WTC11 (cell line): ENCODE measurements around the gene RASSF8.

Experiments used
- MXD4 ChIP-seq: fragments of 250-450 bp; sonication (Bioruptor Pico); IDR thresholded peaks from 2 replicates; pipeline ENCODE4 v1.8.0; 2021; ENCODE audit warnings: mild to moderate bottlenecking, moderate library complexity, borderline replicate concordance
- TCF7 ChIP-seq: sonication (generic); formaldehyde crosslinking; IDR thresholded peaks from 2 replicates; pipeline ENCODE4 v1.8.0; 2022; ENCODE audit warnings: mild to moderate bottlenecking, low read depth, missing genetic modification reagents, moderate library complexity
- ZNF263 ChIP-seq: sonication (generic); formaldehyde crosslinking; IDR thresholded peaks from 2 replicates; pipeline ENCODE4 v1.8.1; 2022; ENCODE audit warnings: low read depth, mild to moderate bottlenecking, moderate library complexity, missing genetic modification reagents
- ZNF671 ChIP-seq: fragments of 250-450 bp; sonication (Bioruptor Pico); IDR thresholded peaks from 2 replicates; pipeline ENCODE4 v1.8.0; 2021; ENCODE audit warnings: mild to moderate bottlenecking
- TF ChIP-seq, protein P1 (sequence below): sonication (generic); formaldehyde crosslinking; conservative IDR thresholded peaks from 2 replicates; pipeline ENCODE4 v1.8.1; 2023; ENCODE audit warnings: mild to moderate bottlenecking, low read depth, missing genetic modification reagents, moderate library complexity
- TF ChIP-seq, protein P2 (sequence below): sonication (generic); formaldehyde crosslinking; IDR thresholded peaks from 2 replicates; pipeline ENCODE4 v1.8.1; 2022; ENCODE audit warnings: low read depth, mild to moderate bottlenecking, moderate library complexity, missing genetic modification reagents, borderline replicate concordance
- TF ChIP-seq, protein P3 (sequence below): sonication (generic); formaldehyde crosslinking; conservative IDR thresholded peaks from 2 replicates; pipeline ENCODE4 v1.8.1; 2022; ENCODE audit warnings: mild to moderate bottlenecking, missing genetic modification reagents
- TF ChIP-seq, protein P4 (sequence below): sonication (generic); formaldehyde crosslinking; IDR thresholded peaks from 2 replicates; pipeline ENCODE4 v1.8.0; 2023; ENCODE audit warnings: missing genetic modification reagents, mild to moderate bottlenecking, borderline replicate concordance
- TF ChIP-seq, protein P5 (sequence below): fragments of 200-600 bp; IDR thresholded peaks from 2 replicates; pipeline ENCODE4 v1.8.0; 2022; ENCODE audit warnings: antibody characterized with exemption
- TF ChIP-seq, protein P6 (sequence below): sonication (generic); formaldehyde crosslinking; IDR thresholded peaks from 2 replicates; pipeline ENCODE4 v1.8.0; 2022; ENCODE audit warnings: mild to moderate bottlenecking, missing genetic modification reagents
- TF ChIP-seq, protein P7 (sequence below): fragments of 250-450 bp; sonication (Bioruptor Pico); IDR thresholded peaks from 2 replicates; pipeline ENCODE4 v1.9.0; 2021; ENCODE audit warnings: mild to moderate bottlenecking
- TF ChIP-seq, protein P8 (sequence below): fragments of 250-450 bp; sonication (Bioruptor Pico); IDR thresholded peaks from 2 replicates; pipeline ENCODE4 v1.9.0; 2021; ENCODE audit warnings: mild to moderate bottlenecking, borderline replicate concordance
- TF ChIP-seq, protein P9 (sequence below): sonication (generic); formaldehyde crosslinking; IDR thresholded peaks from 2 replicates; pipeline ENCODE4 v1.8.1; 2023; ENCODE audit warnings: mild to moderate bottlenecking, missing genetic modification reagents
- TF ChIP-seq, protein P10 (sequence below): sonication (generic); formaldehyde crosslinking; IDR thresholded peaks from 2 replicates; pipeline ENCODE4 v1.8.1; 2023; ENCODE audit warnings: mild to moderate bottlenecking, missing genetic modification reagents, borderline replicate concordance

DNA sequence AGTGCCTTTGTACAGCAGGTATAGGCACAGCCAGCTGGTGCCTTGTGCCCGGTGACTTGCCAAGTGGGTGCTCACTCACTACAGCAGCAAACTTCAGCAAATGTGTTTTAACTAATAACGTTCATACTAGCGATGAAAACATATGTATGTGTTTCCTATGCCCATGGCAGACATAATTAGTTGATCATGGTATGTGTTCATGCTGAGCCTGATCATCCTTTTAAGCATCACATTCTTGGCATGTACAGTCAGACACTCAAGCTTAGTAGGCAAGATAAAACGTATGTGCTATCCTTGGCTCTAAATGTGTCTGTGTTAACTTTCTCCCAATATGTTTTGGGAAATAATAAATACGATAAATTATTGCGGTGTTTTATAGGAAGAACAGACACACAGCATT lies 55.6 kb downstream of the RASSF8 start:
- TF ChIP-seq, protein P1, sequence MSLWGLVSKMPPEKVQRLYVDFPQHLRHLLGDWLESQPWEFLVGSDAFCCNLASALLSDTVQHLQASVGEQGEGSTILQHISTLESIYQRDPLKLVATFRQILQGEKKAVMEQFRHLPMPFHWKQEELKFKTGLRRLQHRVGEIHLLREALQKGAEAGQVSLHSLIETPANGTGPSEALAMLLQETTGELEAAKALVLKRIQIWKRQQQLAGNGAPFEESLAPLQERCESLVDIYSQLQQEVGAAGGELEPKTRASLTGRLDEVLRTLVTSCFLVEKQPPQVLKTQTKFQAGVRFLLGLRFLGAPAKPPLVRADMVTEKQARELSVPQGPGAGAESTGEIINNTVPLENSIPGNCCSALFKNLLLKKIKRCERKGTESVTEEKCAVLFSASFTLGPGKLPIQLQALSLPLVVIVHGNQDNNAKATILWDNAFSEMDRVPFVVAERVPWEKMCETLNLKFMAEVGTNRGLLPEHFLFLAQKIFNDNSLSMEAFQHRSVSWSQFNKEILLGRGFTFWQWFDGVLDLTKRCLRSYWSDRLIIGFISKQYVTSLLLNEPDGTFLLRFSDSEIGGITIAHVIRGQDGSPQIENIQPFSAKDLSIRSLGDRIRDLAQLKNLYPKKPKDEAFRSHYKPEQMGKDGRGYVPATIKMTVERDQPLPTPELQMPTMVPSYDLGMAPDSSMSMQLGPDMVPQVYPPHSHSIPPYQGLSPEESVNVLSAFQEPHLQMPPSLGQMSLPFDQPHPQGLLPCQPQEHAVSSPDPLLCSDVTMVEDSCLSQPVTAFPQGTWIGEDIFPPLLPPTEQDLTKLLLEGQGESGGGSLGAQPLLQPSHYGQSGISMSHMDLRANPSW (CRISPR knock-in tag) = no peak
- TF ChIP-seq ZNF671 (CRISPR knock-in tag) = no peak
- TF ChIP-seq, protein P2, sequence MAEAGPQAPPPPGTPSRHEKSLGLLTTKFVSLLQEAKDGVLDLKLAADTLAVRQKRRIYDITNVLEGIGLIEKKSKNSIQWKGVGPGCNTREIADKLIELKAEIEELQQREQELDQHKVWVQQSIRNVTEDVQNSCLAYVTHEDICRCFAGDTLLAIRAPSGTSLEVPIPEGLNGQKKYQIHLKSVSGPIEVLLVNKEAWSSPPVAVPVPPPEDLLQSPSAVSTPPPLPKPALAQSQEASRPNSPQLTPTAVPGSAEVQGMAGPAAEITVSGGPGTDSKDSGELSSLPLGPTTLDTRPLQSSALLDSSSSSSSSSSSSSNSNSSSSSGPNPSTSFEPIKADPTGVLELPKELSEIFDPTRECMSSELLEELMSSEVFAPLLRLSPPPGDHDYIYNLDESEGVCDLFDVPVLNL = no peak
- TF ChIP-seq, protein P3, sequence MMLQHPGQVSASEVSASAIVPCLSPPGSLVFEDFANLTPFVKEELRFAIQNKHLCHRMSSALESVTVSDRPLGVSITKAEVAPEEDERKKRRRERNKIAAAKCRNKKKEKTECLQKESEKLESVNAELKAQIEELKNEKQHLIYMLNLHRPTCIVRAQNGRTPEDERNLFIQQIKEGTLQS (CRISPR knock-in tag) = no peak
- TF ChIP-seq, protein P4, sequence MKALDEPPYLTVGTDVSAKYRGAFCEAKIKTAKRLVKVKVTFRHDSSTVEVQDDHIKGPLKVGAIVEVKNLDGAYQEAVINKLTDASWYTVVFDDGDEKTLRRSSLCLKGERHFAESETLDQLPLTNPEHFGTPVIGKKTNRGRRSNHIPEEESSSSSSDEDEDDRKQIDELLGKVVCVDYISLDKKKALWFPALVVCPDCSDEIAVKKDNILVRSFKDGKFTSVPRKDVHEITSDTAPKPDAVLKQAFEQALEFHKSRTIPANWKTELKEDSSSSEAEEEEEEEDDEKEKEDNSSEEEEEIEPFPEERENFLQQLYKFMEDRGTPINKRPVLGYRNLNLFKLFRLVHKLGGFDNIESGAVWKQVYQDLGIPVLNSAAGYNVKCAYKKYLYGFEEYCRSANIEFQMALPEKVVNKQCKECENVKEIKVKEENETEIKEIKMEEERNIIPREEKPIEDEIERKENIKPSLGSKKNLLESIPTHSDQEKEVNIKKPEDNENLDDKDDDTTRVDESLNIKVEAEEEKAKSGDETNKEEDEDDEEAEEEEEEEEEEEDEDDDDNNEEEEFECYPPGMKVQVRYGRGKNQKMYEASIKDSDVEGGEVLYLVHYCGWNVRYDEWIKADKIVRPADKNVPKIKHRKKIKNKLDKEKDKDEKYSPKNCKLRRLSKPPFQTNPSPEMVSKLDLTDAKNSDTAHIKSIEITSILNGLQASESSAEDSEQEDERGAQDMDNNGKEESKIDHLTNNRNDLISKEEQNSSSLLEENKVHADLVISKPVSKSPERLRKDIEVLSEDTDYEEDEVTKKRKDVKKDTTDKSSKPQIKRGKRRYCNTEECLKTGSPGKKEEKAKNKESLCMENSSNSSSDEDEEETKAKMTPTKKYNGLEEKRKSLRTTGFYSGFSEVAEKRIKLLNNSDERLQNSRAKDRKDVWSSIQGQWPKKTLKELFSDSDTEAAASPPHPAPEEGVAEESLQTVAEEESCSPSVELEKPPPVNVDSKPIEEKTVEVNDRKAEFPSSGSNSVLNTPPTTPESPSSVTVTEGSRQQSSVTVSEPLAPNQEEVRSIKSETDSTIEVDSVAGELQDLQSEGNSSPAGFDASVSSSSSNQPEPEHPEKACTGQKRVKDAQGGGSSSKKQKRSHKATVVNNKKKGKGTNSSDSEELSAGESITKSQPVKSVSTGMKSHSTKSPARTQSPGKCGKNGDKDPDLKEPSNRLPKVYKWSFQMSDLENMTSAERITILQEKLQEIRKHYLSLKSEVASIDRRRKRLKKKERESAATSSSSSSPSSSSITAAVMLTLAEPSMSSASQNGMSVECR (CRISPR knock-in tag) = no peak
- TF ChIP-seq, protein P5, sequence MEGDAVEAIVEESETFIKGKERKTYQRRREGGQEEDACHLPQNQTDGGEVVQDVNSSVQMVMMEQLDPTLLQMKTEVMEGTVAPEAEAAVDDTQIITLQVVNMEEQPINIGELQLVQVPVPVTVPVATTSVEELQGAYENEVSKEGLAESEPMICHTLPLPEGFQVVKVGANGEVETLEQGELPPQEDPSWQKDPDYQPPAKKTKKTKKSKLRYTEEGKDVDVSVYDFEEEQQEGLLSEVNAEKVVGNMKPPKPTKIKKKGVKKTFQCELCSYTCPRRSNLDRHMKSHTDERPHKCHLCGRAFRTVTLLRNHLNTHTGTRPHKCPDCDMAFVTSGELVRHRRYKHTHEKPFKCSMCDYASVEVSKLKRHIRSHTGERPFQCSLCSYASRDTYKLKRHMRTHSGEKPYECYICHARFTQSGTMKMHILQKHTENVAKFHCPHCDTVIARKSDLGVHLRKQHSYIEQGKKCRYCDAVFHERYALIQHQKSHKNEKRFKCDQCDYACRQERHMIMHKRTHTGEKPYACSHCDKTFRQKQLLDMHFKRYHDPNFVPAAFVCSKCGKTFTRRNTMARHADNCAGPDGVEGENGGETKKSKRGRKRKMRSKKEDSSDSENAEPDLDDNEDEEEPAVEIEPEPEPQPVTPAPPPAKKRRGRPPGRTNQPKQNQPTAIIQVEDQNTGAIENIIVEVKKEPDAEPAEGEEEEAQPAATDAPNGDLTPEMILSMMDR = no peak
- TF ChIP-seq, protein P6, sequence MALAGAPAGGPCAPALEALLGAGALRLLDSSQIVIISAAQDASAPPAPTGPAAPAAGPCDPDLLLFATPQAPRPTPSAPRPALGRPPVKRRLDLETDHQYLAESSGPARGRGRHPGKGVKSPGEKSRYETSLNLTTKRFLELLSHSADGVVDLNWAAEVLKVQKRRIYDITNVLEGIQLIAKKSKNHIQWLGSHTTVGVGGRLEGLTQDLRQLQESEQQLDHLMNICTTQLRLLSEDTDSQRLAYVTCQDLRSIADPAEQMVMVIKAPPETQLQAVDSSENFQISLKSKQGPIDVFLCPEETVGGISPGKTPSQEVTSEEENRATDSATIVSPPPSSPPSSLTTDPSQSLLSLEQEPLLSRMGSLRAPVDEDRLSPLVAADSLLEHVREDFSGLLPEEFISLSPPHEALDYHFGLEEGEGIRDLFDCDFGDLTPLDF = no peak
- TF ChIP-seq ZNF263 = no peak
- TF ChIP-seq TCF7 (CRISPR knock-in tag) = no peak
- no peak for TF ChIP-seq MXD4 (CRISPR knock-in tag)
- TF ChIP-seq, protein P7, sequence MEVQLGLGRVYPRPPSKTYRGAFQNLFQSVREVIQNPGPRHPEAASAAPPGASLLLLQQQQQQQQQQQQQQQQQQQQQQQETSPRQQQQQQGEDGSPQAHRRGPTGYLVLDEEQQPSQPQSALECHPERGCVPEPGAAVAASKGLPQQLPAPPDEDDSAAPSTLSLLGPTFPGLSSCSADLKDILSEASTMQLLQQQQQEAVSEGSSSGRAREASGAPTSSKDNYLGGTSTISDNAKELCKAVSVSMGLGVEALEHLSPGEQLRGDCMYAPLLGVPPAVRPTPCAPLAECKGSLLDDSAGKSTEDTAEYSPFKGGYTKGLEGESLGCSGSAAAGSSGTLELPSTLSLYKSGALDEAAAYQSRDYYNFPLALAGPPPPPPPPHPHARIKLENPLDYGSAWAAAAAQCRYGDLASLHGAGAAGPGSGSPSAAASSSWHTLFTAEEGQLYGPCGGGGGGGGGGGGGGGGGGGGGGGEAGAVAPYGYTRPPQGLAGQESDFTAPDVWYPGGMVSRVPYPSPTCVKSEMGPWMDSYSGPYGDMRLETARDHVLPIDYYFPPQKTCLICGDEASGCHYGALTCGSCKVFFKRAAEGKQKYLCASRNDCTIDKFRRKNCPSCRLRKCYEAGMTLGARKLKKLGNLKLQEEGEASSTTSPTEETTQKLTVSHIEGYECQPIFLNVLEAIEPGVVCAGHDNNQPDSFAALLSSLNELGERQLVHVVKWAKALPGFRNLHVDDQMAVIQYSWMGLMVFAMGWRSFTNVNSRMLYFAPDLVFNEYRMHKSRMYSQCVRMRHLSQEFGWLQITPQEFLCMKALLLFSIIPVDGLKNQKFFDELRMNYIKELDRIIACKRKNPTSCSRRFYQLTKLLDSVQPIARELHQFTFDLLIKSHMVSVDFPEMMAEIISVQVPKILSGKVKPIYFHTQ (CRISPR knock-in tag) = no peak
- TF ChIP-seq, protein P8, sequence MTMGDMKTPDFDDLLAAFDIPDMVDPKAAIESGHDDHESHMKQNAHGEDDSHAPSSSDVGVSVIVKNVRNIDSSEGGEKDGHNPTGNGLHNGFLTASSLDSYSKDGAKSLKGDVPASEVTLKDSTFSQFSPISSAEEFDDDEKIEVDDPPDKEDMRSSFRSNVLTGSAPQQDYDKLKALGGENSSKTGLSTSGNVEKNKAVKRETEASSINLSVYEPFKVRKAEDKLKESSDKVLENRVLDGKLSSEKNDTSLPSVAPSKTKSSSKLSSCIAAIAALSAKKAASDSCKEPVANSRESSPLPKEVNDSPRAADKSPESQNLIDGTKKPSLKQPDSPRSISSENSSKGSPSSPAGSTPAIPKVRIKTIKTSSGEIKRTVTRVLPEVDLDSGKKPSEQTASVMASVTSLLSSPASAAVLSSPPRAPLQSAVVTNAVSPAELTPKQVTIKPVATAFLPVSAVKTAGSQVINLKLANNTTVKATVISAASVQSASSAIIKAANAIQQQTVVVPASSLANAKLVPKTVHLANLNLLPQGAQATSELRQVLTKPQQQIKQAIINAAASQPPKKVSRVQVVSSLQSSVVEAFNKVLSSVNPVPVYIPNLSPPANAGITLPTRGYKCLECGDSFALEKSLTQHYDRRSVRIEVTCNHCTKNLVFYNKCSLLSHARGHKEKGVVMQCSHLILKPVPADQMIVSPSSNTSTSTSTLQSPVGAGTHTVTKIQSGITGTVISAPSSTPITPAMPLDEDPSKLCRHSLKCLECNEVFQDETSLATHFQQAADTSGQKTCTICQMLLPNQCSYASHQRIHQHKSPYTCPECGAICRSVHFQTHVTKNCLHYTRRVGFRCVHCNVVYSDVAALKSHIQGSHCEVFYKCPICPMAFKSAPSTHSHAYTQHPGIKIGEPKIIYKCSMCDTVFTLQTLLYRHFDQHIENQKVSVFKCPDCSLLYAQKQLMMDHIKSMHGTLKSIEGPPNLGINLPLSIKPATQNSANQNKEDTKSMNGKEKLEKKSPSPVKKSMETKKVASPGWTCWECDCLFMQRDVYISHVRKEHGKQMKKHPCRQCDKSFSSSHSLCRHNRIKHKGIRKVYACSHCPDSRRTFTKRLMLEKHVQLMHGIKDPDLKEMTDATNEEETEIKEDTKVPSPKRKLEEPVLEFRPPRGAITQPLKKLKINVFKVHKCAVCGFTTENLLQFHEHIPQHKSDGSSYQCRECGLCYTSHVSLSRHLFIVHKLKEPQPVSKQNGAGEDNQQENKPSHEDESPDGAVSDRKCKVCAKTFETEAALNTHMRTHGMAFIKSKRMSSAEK (CRISPR knock-in tag) = no peak
- TF ChIP-seq, protein P9, sequence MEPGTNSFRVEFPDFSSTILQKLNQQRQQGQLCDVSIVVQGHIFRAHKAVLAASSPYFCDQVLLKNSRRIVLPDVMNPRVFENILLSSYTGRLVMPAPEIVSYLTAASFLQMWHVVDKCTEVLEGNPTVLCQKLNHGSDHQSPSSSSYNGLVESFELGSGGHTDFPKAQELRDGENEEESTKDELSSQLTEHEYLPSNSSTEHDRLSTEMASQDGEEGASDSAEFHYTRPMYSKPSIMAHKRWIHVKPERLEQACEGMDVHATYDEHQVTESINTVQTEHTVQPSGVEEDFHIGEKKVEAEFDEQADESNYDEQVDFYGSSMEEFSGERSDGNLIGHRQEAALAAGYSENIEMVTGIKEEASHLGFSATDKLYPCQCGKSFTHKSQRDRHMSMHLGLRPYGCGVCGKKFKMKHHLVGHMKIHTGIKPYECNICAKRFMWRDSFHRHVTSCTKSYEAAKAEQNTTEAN = no peak
- TF ChIP-seq, protein P10, sequence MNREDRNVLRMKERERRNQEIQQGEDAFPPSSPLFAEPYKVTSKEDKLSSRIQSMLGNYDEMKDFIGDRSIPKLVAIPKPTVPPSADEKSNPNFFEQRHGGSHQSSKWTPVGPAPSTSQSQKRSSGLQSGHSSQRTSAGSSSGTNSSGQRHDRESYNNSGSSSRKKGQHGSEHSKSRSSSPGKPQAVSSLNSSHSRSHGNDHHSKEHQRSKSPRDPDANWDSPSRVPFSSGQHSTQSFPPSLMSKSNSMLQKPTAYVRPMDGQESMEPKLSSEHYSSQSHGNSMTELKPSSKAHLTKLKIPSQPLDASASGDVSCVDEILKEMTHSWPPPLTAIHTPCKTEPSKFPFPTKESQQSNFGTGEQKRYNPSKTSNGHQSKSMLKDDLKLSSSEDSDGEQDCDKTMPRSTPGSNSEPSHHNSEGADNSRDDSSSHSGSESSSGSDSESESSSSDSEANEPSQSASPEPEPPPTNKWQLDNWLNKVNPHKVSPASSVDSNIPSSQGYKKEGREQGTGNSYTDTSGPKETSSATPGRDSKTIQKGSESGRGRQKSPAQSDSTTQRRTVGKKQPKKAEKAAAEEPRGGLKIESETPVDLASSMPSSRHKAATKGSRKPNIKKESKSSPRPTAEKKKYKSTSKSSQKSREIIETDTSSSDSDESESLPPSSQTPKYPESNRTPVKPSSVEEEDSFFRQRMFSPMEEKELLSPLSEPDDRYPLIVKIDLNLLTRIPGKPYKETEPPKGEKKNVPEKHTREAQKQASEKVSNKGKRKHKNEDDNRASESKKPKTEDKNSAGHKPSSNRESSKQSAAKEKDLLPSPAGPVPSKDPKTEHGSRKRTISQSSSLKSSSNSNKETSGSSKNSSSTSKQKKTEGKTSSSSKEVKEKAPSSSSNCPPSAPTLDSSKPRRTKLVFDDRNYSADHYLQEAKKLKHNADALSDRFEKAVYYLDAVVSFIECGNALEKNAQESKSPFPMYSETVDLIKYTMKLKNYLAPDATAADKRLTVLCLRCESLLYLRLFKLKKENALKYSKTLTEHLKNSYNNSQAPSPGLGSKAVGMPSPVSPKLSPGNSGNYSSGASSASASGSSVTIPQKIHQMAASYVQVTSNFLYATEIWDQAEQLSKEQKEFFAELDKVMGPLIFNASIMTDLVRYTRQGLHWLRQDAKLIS (CRISPR knock-in tag) = no peak
